ENCODE data around the gene MTREX.

Gene MTREX

GRCh38 chr5:55325621-55326020 is 17.8 kb downstream of the MTREX start:
- no peak for DNase-seq

GRCh38 chr5:55327281-55327680 is 19.5 kb downstream of the MTREX start:
- no peak for DNase-seq

GRCh38 chr5:55331321-55331720 is 23.5 kb downstream of the MTREX start:
- DNase-seq = no peak

GRCh38 chr5:55333017-55333416 is 25.2 kb downstream of the MTREX start:
- DNase-seq = no peak

GRCh38 chr5:55333811-55334210 is 26.0 kb downstream of the MTREX start:
- DNase-seq = no peak

GRCh38 chr5:55338092-55338613 is 30.4 kb downstream of the MTREX start:
- no peak for DNase-seq

- no peak for DNase-seq
Measured at GRCh38 chr5:55338810-55339243, 31.0 kb downstream of the MTREX start.

- DNase-seq = no peak
Measured at GRCh38 chr5:55343107-55343506, 35.3 kb downstream of the MTREX start.

GRCh38 chr5:55343609-55344008 is 35.8 kb downstream of the MTREX start:
- no peak for DNase-seq

GRCh38 chr5:55344392-55344992 is 36.7 kb downstream of the MTREX start:
- DNase-seq = no peak

GRCh38 chr5:55345327-55345726 is 37.5 kb downstream of the MTREX start:
- DNase-seq = no peak

GRCh38 chr5:55347786-55348185 is 40.0 kb downstream of the MTREX start:
- DNase-seq = no peak

- no peak for DNase-seq
Measured at GRCh38 chr5:55350754-55351153, 43.0 kb downstream of the MTREX start.

- no peak for DNase-seq
Measured at GRCh38 chr5:55356896-55357295, 49.1 kb downstream of the MTREX start.

GRCh38 chr5:55360190-55360589 is 52.4 kb downstream of the MTREX start:
- DNase-seq = no peak

- DNase-seq = no peak
Measured at GRCh38 chr5:55363856-55364255, 56.1 kb downstream of the MTREX start.

- no peak for DNase-seq
Measured at GRCh38 chr5:55364537-55365055, 56.8 kb downstream of the MTREX start.

GRCh38 chr5:55370291-55370925 is 62.6 kb downstream of the MTREX start:
- no peak for DNase-seq

GRCh38 chr5:55371145-55371544 is 63.4 kb downstream of the MTREX start:
- DNase-seq = no peak

- no peak for DNase-seq
Measured at GRCh38 chr5:55372130-55372925, 64.5 kb downstream of the MTREX start.

GRCh38 chr5:55377810-55378209 is 70.0 kb downstream of the MTREX start:
- no peak for DNase-seq

- no peak for DNase-seq
Measured at GRCh38 chr5:55383254-55383653, 75.5 kb downstream of the MTREX start.

GRCh38 chr5:55384072-55384471 is 76.3 kb downstream of the MTREX start:
- no peak for DNase-seq

- DNase-seq = no peak
Measured at GRCh38 chr5:55385227-55385626, 77.4 kb downstream of the MTREX start.
